Measurements from ENCODE around the gene LRP1-AS.

- TF ChIP-seq CTCF (optimal IDR thresholded peaks at IDR 0.05 in 1 of 3, IDR thresholded peaks at IDR 0.05 in 1 of 3, conservative IDR thresholded peaks at IDR 0.05 in 1 of 3; ENCODE audit: extremely low read depth in 1 of 3, insufficient read depth in 2 of 3, low read length in 3 of 3) (no peak), EZH2 (IDR thresholded peaks at IDR 0.05; ENCODE audit: low read length) (no peak)
Observed at GRCh38 chr12:57096099-57096572, 51.3 kb downstream of the LRP1-AS start.

All from keratinocyte (primary cell).